ENCODE measurements around the gene TBC1D23.

- no peak for TF ChIP-seq CTCF (IDR thresholded peaks at IDR 0.05; ENCODE audit: low read depth, low read length, poor library complexity, severe bottlenecking)
- no peak for TF ChIP-seq EZH2phosphoT487 (IDR thresholded peaks at IDR 0.05; ENCODE audit: borderline replicate concordance, low read length)
These were observed 9.4 kb downstream of the TBC1D23 start for GRCh38 chr3:100270215-100270583.

All from DOHH2 (cell line).